ENCODE data around the gene ABCA10. TPM values are rescaled to one million over a fixed set of nuclear protein-coding genes. Genes with fewer than 3 reads are reported as not detected.

Gene ABCA10
- total and polyA plus RNA-seq, 2 of the 8 experiments (the other 6 are each of a cell fraction or from before 2014, with no cell fraction given) = not detected

DNA sequence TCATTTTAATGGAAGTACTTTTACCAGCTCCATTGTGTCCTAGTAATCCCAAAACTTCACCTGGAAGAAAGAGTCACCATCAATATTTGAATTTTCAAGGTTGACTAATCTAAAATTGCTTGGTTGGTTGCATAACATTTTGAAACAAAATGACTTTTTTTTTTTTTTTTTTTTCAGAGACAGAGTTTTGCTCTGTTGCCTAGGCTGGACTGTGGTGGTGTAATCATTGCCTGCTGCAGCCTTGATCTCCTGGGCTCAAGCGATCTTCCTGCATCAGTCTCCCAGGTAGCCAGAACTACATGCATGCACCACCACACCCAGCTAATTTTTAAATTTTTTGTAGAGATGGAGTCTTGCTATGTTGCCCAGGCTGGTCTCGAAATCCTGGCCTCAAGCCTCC lies 74.4 kb downstream of the ABCA10 start (continued):
- no peak for TF ChIP-seq CTBP2 (IDR thresholded peaks at IDR 0.05; ENCODE audit: borderline replicate concordance, insufficient read depth, insufficient read length, low read length)
- no peak for TF ChIP-seq NANOG (IDR thresholded peaks at IDR 0.05; ENCODE audit: insufficient read depth, low read depth, low read length, poor library complexity, severe bottlenecking)
- no peak for TF ChIP-seq POU5F1 (IDR thresholded peaks at IDR 0.05; ENCODE audit: low read depth, low read length)
- TF ChIP-seq EZH2 (IDR thresholded peaks at IDR 0.05; ENCODE audit: low read depth, low read length, severe bottlenecking) = no peak
- TF ChIP-seq POLR2A (IDR thresholded peaks at IDR 0.05; ENCODE audit: control extremely low read depth in 1 of 2, low read depth in 2 of 2, low read length in 2 of 2) = no peak
- no peak for TF ChIP-seq BACH1 (IDR thresholded peaks at IDR 0.05; ENCODE audit: low read length)
- TF ChIP-seq CBX5 (IDR thresholded peaks at IDR 0.05; ENCODE audit: low read depth, low read length) = no peak
